Colonic mucosa (tissue), 4 donors: ENCODE data around the gene DENND1A. TPM values are rescaled to one million over a fixed set of nuclear protein-coding genes. Genes with fewer than 3 reads are reported as not detected.

Experiments
- DNase-seq: peaks from one replicate; pipeline ENCODE4 v3.0.0-alpha.2; 2020
- H3K27ac ChIP-seq: fragments of 200-600 bp; one replicate; pipeline ENCODE4 v1.8.0; 2021
- H3K27me3 ChIP-seq: fragments of 200-600 bp; one replicate; pipeline ENCODE4 v1.8.0; 2021
- H3K36me3 ChIP-seq: fragments of 200-600 bp; one replicate; pipeline ENCODE4 v1.8.0; 2021
- H3K4me1 ChIP-seq: fragments of 200-600 bp; one replicate; pipeline ENCODE4 v1.8.0; 2021; ENCODE audit warnings: mild to moderate bottlenecking
- H3K4me3 ChIP-seq: fragments of 200-600 bp; one replicate; pipeline ENCODE4 v1.8.0; 2021
- H3K9ac ChIP-seq, 2 donors: one replicate each; pipeline ENCODE4 v1.7.0; 2013; ENCODE audit warnings: control low read depth in 2 of 2, low read depth in 2 of 2, low read length in 2 of 2
- H3K9me3 ChIP-seq: fragments of 200-600 bp; one replicate; pipeline ENCODE4 v1.8.0; 2021
- intact Hi-C: fragments of 100-400 bp; cut with DNase I; formaldehyde crosslinking; loops from one replicate; pipeline ENCODE4 v1.14.1; 2022
- total RNA-seq, 2 donors: library from RNA; stranded (reverse); fragmentation: NEBNext Ultra II Directional in 1 of 2; extraction: Animal tissue kit (Norgen Biotek cat#: 25700) in 1 of 2; gene quantifications; one replicate each; pipeline ENCODE4 v1.2.1, GENCODE V29; 2021
- TF ChIP-seq, protein P1 (sequence below): fragments of 200-600 bp; IDR thresholded peaks from one replicate; pipeline ENCODE4 v1.8.0; 2022; ENCODE audit warnings: antibody characterized with exemption, mild to moderate bottlenecking
- donor health status: healthy.
- donor health status: DM: no; HTN: no; CAD: no.
- donor health status: DM: no; HTN: no; CAD: no.

DENND1A gene
- total RNA-seq, 2 donors from 2014 or later: 34.3 to 39.9 TPM

DNA sequence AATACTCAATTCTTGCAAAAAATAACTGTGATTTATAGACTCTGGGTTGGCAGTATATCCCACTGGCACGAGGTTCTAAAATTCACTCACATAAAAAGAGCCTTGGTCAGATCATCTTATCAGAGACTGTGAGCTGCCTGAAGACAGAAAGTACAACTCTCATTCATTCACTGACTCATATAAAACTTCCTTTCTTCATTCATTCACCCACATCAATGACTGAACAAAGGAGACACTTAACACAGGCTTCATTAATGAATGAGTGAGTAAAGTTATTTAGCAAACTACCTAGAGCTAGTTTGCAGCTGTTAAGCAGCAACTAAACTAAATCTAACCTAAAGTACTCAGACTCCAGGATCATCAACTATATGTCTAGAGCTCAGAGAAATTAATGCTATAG, 214.7 kb downstream of the DENND1A start:
- Histone ChIP-seq H3K4me3 (no peak overlapping the region), H3K9ac (no peak overlapping the region), H3K27me3 (no peaks in the 10 kb centered on the region), H3K4me1 (no peaks in the 10 kb centered on the region), H3K36me3 (no peaks in the 10 kb centered on the region), H3K27ac (no peak overlapping the region), H3K9me3 (no peaks in the 10 kb centered on the region)
- TF ChIP-seq, protein P1, sequence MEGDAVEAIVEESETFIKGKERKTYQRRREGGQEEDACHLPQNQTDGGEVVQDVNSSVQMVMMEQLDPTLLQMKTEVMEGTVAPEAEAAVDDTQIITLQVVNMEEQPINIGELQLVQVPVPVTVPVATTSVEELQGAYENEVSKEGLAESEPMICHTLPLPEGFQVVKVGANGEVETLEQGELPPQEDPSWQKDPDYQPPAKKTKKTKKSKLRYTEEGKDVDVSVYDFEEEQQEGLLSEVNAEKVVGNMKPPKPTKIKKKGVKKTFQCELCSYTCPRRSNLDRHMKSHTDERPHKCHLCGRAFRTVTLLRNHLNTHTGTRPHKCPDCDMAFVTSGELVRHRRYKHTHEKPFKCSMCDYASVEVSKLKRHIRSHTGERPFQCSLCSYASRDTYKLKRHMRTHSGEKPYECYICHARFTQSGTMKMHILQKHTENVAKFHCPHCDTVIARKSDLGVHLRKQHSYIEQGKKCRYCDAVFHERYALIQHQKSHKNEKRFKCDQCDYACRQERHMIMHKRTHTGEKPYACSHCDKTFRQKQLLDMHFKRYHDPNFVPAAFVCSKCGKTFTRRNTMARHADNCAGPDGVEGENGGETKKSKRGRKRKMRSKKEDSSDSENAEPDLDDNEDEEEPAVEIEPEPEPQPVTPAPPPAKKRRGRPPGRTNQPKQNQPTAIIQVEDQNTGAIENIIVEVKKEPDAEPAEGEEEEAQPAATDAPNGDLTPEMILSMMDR: no peak
- intact Hi-C loops: no loop called here
- DNase-seq: no peak

DNA sequence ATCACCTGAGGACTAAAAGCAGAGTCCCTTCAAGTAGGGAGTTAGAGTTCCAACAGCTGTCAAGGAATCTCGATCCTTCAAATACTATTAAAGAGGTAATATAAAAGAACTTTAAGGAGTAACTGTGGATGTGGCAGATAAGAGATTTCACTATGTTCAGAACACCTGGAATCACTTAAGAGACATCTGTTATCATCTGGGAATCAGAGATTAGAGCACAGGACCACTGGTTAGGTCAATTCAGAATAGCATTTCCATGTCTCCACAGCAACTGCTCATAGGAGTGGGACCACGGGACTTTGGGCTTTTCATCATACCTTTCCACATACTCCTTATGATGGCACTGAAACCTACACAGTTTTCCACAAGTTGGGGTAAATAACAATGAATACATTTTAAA, 216.6 kb downstream of the DENND1A start:
- intact Hi-C loops: no loop called here
- H3K27me3 ChIP-seq: no peaks in the 10 kb centered on the region
- no peak for DNase-seq
- no peak overlapping the region for H3K9ac ChIP-seq
- H3K4me1 ChIP-seq: no peaks in the 10 kb centered on the region
- H3K36me3 ChIP-seq: no peaks in the 10 kb centered on the region
- H3K9me3 ChIP-seq: no peaks in the 10 kb centered on the region
- TF ChIP-seq, protein P1: no peak
- no peak overlapping the region for H3K27ac ChIP-seq
- no peak overlapping the region for H3K4me3 ChIP-seq

DNA sequence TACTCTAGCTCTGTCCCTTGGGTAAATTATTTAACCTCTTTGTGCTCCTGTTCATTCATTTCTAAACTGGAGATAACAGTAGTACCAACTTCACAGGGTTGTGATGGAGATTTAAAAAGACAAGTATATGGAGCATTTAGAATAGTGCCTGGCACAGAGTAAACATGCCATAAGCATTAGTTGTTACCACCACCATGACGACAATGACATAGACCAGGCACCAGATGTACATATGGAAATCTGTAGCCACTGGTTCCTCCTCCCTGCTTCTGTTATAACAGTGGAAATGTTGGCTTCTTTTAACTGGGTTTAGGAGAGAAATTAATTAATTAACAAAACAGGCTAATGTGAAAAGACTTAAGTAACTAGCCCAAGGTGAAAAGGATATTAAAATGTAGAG, 217.5 kb downstream of the DENND1A start:
- TF ChIP-seq, protein P1: no peak
- no peak overlapping the region for H3K4me3 ChIP-seq
- no peak for DNase-seq
- no peaks in the 10 kb centered on the region for H3K9me3 ChIP-seq
- no peaks in the 10 kb centered on the region for H3K36me3 ChIP-seq
- H3K27me3 ChIP-seq: no peaks in the 10 kb centered on the region
- no peaks in the 10 kb centered on the region for H3K4me1 ChIP-seq
- no peak overlapping the region for H3K27ac ChIP-seq
- intact Hi-C loops: no loop called here
- no peak overlapping the region for H3K9ac ChIP-seq

DNA sequence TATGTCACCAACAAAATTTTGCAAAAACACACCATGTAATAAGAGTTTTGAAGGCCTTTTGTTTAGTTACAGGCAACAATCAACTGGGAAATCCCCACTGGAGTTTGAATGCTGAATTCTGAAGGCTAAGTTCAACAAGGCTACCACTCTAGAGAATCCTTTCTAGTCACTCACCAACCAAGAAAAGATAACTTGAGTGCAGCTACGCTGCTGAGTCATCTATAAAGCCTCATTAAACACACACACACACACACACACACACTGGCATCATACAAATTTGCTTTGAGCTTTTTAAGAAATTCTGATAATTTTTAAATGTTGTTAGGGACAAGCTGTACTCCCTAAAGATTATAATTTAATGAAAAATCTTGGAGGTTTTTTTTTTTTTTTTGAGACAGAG, 219.6 kb downstream of the DENND1A start:
- intact Hi-C loops: no loop called here
- no peaks in the 10 kb centered on the region for H3K36me3 ChIP-seq

DNA sequence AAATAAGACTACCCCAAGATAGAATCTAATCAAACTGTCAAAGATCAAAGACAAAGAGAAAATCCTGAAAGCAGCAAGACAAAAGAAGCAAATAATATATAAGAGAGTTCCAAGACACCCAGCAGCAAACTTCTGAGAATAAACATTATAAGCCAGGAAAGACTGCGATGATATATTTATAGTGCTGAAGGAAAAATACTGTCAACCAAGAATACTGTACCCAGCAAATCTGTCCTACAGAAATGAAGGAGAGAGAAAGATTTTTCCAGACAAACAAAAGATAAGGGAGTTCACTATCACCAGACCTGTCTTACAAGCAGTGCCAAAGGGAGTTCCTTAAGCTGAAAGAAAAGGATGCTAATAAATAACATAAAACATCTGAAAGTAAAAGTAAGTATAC, 227.4 kb downstream of the DENND1A start:
- Histone ChIP-seq H3K4me1 (no peaks in the 10 kb centered on the region), H3K27me3 (no peaks in the 10 kb centered on the region), H3K27ac (no peak overlapping the region), H3K4me3 (no peak overlapping the region), H3K9me3 (no peaks in the 10 kb centered on the region), H3K36me3 (no peaks in the 10 kb centered on the region), H3K9ac (no peak overlapping the region)
- TF ChIP-seq, protein P1: no peak
- intact Hi-C loops: no loop called here
- DNase-seq: no peak

More for the DNA sequence above, 219.6 kb downstream of the DENND1A start:
- no peak overlapping the region for H3K4me3 ChIP-seq
- TF ChIP-seq, protein P1: no peak
- H3K9ac ChIP-seq: no peak overlapping the region
- no peaks in the 10 kb centered on the region for H3K27me3 ChIP-seq
- no peaks in the 10 kb centered on the region for H3K9me3 ChIP-seq
- H3K27ac ChIP-seq: no peak overlapping the region
- H3K4me1 ChIP-seq: no peaks in the 10 kb centered on the region
- no peak for DNase-seq

DNA sequence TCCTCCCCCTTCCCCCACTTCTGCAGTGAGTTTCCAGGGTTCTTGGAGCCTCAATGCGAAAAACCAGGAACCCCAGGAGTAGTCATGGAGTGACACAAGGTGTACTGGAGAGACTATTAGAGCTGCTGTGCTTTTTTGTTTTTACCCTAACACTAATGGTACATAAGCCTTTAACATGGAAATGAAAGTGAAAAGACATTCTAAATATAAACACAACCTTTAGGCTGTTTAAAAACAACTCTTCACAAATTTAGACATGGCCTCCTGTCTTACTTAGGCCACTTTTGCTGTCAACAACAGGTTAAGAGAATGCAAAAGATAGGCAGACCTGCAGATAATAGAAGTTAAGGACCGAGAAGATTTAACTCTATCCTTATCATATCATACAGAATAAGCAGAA, 232.2 kb downstream of the DENND1A start:
- no peak overlapping the region for H3K4me3 ChIP-seq
- no peaks in the 10 kb centered on the region for H3K36me3 ChIP-seq
- no peaks in the 10 kb centered on the region for H3K4me1 ChIP-seq
- intact Hi-C loops: no loop called here
- H3K27me3 ChIP-seq: no peaks in the 10 kb centered on the region
- H3K27ac ChIP-seq: no peak overlapping the region
- H3K9ac ChIP-seq: no peak overlapping the region
- TF ChIP-seq, protein P1: no peak
- DNase-seq: no peak
- no peaks in the 10 kb centered on the region for H3K9me3 ChIP-seq
